ENCODE results near the gene HOXC6.
"Not testable (repeated sequence)": the region's sequence is repeated elsewhere in the genome, so short reads cannot be mapped to it uniquely, and the experiment has no call there.

HOXC6 gene

DNA sequence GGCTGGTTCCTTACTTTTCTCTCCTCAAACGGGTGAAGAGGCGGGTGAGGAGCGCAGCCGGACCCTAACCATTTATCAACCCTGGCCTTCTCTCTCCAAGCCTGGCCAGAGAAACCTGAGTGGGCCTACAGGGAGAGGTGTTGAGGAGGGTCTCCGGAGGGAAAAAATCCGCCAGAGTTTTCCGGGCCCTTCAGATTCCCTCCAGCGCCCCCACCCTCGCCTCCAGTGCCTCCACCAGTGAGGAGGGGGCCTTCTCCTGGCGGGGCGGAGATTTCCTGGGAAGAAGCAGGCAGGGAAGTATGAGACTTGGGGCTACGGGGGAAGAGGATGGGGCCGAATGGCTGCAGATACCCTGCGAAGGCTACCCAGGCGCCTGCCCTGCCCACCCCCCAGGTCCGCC, 3.2 kb downstream of the HOXC6 start:
- DNase-seq = no peak

DNA sequence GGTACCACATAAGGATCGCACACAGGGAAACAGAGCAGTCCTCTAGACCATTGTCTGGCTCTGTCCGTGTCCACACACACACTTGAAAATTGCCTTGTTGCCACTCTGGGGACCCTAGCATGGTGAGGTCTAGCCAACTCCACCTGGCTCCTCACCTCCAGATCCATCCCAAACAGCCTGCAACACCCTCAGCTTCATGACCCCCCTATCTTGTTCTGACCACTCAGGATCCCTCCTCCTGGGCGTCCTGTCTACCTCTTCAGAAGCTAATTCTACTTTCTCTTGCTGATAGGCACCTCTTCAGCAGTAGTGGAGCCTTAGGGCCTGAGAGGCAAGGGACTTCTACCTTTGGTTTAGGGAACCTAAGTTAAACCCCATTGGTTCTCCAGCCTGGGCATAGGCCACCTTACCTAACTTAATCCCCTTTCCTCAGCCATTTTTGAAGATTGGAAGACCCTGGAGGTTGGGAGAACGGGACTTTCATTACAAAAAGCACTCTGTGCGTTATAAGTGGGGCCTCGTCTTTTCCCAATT, 3.9 kb downstream of the HOXC6 start:
- no peak for DNase-seq

DNA sequence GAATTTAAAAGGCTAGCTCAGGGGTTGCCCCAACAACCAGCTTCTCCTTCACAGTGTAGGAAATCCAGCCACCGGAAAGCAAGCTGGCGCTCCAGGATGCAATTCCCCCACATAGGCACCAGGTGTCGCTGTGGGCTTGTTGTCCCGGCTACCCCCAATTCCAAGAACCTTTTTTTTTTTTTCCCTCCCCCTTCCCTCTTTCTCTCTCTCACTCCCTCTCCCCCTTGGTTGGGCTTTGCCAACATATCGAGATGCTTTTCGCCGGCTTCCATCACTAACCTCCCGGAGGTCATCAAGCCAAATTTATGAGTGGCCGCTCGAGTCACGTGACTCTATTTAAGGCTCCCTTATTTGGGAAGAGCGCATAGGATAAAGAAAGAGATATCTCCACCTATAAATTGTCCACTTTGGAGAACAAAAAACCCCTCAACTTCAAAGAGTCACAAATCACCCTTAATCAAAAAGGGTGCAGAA, 4.4 kb downstream of the HOXC6 start, which contains the start of gene HOXC5:
Gene HOXC5 (plus strand): TSS at position 424 of the 474 bp plus-strand sequence. CDS start 73 bp downstream, outside the sequence.
- peak; percentile 44 for DNase-seq

DNA sequence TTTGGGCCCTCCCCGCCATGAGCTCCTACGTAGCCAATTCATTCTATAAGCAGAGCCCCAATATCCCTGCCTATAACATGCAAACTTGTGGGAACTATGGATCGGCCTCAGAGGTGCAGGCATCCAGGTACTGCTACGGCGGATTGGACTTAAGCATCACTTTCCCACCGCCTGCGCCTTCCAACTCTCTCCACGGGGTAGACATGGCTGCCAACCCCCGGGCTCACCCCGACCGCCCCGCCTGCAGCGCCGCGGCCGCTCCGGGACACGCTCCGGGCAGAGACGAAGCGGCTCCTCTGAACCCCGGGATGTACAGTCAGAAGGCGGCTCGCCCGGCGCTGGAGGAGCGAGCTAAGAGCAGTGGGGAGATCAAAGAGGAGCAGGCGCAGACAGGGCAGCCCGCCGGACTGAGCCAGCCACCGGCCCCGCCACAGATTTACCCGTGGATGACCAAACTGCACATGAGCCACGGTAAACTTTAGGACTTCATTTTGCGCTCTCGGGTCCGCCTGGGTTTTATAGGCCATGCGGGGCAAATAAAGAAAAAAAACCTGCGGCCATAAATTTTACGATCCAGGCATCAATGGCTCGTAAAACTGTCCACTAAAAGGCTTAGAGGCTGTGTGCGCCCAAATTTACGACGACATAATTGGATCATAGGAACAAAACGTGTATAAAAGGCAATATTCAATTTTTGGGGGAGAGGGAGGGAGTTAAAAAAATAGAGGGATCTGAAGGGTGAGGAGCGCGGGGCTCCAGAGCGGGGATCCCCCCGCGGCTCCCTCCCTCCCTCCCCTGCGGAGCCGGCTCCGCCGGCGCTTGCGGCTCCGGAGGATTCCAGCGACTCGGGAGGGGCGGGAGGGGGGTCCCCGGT, 5.1 kb downstream of the HOXC6 start:
- no peak for DNase-seq

DNA sequence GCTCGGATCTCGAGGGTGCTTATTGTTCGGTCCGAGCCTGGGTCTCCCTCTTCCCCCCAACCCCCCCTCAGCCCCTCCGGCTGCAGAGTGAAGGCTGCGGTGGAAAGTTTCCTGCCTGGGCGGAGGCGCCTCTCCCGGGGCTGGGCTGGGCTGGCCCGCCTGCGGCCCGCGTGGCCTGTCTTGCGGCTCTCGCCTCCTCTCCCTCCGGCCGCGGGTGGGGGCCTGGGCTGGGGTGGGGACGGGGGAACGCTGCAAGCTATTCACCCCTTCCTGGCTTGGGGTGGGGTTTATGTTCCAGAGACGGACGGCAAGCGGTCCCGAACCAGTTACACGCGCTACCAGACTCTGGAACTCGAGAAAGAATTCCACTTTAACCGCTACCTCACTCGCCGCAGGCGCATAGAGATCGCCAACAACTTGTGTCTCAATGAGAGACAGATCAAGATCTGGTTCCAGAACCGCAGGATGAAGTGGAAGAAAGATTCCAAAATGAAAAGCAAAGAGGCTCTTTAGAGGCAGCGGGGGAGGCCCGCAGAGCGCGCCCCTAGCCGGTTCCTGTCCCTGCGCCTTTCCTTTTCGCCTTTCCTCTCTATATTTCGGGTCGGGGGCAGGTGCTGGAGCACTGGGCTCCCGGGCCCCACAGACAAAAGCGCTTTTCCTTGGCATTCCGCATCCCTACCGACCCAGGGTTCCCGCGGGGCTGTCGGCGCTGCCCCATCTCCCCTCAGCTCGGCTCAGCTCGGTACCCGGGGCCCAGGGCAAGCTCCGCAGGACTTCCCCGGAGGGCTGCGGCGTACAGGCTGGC, 5.9 kb downstream of the HOXC6 start:
- no peak for DNase-seq

DNA sequence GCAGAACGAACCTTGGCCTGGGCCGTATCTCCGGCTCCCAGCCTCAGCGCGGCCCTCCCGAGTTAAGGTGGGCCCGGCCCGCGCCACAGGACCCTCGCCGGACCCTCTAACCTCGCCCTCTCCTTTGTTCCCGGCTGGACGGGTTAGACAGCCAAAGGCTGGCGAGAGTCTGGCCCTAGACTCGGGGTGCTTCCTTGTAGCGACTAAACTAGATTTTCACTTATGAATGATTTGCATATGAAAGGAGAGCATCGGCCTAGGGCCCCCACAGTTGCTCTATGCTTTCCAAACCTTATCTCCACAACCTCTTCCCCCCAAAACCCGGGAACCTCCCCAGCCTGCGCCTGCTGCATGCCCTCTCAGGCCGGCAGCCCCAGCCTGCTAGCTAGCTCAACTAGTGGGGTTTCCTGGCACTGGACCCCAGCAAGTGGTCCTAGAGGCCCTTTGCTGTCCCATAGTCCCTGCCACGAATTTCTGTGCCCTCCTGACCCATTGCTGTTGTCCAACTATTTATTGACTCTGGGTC, 6.6 kb downstream of the HOXC6 start:
- DNase-seq = no peak

DNA sequence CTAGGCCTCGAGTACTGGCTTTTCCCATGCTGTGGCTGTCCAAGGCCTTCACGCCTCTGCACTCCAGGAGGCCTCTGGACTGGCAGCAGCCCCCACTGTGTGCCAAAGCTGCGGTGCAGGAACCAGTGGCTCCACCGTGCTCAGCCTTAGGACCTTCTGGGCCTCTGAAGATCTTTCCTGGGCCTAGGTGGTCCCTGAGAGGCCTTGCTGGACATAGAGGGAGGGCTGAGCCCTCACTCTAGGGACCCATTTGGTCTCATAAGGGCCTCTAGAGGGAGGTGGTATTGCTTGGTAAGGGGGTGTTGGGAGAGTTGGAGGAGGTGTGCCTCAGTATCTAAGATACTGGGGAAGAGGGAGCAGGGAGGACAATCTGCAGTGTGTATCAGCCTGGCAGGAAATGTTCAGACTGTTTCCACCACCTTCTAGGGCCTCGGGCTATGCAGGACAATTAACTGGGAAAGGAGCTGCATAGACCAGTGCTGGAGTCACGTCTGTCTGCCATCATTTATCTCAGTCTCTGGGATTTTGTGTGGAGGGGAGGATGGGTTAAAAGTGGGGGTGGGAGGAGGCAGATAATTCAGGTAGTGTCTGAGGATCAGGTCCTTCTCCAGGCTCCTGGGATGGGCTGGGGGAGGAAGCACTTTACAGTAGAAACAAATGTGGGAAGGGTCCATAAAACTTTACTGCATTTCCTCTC, 7.5 kb downstream of the HOXC6 start:
- no peak for DNase-seq

DNA sequence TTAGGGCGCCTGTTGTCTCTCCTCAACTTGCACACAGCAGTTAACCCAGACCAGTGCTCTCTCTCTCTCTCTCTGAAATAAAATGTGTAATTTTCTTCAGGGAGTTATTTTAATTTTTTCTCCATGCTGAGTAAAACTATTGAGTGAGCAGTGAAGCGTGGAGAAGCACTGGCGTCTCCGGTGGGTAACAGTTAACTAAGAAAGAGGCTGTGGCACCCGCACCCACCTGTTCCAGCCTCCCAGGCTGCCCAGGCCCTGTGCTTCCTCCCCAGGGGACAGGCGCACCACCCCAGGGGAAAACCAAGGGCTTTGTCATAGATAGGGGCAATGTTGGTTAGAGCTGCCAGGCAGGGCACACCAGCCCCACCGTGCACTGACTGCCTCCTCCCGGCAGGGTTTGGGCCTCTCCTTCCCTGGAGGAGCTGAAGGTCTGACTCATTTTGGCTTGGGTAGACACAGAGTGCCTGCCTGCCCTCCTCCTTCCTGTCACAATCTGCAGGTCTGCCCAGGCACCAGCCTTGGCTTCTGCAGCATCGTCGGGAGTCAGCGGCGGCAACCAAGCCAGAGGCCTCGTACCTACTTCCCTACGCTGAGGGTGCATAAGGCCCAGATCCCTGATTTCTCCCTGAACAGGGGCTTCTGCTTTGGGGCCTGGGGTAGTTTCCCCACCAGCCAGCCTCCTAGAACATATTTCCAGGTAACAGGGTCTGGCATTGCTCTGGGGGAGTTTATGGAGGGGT, 8.6 kb downstream of the HOXC6 start:
- DNase-seq = no peak

DNA sequence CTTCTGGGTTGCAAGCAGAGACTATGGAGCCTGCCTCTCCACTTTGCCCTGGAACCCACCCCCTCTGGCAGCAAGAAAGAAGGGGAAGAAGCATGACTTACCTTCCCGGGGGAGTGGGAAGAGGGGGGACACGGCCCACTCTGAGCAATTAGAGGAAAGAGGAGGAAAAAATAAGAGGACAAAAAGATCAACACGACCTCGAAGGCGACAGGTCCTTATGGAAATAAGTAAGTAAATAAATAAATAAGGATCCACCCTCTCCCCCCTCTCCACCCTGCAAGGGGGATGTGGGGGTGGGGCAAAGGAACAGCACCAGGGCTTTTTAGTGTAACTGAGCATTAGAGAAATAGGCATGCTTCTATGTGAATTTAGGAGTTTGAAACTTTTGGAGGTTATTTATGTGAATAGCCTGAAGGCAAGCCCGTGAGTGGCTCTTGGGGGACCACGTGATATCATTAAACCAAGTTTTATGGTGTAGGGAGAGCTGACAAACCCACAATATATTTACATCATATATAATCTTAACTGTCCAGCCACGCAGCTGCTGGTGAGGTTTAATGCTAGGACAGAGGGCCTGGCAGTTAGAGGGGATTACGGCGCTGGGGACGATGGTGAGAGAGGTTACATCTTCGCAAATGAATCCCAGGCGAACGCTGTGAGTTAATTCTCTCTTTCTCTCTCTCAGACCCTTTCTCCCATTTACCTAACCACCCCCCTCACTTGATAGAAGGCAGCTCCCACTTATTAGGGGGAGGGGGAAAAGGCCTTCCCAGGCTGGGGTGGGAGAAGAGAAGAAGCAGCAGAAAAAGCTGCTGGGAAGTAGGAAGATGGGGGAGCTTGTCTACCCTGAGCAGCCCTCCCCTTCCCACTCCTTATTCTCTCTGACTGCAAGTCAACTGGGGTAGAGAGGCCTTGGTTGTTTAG, 9.4 kb downstream of the HOXC6 start:
- no peak for DNase-seq

DNA sequence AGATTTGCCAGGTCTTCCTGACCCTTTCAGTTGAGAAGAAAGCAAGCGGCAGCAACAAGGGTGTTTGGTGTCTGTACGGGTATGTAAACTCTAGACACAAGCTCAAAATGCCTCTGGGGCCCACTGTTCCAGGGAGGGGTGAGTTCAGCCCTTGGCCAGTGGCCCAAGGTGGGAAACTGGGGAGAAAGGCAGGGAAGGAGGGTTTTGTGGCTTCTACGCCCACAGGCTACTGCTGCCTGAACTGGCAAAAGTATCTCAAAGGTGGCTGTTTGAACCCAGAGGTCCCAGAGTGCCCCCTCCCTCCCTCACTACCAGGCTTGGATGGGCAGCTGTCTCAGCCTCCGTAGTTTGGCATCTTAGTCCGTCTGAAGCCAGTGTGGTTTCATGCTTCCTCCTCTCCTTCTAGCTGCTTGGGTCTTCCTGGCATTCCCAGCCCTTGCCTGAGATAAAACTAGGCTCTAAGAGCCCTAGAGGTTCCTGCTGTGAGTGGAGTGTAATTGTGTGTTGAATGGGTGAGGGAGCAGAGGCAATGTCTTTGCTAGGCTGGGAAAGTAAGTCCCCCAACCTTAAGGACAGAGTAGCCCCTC, 10.1 kb downstream of the HOXC6 start:
- no peak for DNase-seq

DNA sequence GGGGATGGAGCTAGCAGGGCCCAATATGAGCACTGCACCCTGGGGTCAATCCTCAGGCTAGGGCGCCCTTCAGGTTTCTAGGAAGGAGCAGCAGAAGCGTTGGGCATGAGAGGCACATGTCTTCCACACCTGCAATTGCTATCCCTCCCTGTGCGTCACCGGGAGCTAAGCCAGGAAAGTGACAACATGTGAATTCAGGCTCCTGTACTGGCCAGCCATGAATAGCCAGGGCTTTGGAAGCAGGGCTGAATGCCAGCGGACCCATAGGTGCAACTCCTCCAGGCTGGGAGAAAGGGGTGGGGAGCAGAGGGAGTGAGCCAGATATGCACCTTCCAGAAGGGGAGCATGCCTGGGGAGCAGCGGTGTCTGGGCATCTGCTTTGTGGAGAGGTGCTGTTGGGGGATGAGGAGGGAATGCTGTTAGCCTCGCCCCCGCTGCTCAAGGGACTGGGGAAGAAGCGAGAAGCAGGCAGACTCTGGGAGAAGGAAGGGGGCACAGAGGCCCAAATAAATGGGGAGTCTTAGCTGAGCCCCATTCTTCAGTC, 10.7 kb downstream of the HOXC6 start:
- DNase-seq = no peak

DNA sequence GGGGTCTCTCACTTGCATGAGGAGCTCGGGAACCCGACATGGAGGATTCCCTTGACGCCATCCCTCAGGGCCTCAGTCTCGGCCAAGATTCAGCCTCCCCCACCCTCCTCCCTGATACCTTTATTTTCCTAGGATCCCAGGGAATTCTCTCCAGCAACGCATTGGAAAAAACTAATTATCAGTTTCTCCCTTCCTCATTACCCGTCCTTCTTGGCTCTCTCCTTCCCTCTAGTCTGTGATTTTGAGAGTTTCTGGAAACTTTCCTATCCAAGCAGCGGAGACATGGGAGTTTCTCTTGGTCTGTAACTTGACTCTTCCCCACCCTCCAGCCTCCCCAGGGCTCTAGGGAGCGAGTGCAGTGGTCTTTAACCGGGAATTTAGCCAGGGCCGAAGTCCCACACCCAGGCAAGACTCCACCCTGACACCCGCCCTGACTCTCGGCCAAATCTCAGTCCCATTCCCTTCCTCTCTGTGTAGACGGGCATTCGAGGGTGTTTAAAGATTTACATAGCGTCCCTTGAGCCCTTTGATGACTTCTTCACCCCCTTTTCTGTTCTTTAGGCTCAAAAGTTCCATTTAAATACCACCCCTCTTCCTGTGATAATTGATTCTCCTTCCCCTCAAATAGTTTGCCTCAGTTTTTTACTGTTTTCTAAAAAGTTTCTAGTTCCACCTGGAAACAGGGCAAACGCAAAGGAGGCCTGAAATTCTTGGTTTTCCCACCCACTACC, 11.3 kb downstream of the HOXC6 start:
- DNase-seq = no peak

DNA sequence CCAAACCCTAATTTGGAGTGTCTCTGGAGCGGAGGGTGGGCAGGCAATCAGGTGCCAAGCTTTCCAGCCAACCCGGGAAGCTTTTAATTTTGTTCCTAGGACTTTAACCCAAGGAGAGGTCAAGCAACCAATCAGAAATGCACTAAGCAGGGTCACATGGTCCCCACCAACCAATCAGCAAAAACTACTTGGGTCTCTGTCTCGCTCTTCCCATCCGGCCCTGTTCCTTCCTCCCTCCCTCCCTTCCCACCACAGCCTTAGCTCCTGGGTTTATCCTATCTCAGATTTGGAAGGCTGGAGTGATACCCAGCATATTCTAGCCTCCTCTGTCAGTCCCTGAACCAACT, 11.9 kb downstream of the HOXC6 start:
- DNase-seq = no peak

DNA sequence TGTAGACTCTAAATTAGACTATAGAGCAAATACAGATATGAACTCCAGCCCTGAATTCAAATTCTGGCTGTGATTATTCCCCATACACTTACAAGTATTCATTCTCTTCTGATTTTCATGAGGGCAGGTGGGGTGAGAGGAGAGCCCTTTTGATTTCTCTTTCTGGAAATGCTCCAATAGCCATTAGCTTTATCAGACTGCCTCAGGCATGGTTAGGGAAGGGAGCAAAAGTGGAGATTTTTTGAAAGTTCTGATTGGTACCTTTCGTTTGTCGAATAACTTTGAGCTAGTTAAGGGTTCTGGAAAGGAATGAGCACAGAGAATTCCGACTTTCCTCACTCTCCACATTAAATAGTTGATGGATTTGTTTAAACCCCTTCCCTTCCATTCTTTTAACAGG, 12.4 kb downstream of the HOXC6 start:
- no peak for DNase-seq

DNA sequence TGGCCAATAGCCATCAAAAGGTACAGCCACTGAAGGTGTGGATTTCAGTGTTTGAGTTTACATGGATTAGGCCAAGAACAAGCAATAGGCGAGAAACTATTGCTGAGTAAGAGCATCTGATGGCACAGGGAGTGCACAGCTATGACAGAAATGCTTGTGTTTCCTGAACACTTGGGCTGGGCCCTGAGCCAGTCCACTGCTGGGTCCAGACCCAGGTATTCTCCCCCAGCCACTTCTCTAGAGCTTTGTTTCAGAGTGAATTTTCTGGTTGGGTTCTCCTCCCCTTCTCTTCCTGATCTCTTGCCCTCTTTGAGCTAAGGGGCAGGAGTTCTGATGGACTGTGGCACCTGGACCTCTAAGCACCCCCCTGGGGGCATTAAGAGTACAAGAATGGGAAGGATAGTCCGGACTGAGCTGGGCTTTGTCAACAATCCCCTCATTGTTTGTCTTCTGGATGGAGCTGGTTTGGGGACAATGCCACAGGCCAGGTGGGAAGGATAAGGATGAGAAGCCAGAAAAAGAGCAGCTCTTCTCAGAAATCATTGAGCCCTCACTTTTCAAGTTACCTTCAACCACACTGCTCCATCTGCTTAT, 13.0 kb downstream of the HOXC6 start:
- DNase-seq = no peak

DNA sequence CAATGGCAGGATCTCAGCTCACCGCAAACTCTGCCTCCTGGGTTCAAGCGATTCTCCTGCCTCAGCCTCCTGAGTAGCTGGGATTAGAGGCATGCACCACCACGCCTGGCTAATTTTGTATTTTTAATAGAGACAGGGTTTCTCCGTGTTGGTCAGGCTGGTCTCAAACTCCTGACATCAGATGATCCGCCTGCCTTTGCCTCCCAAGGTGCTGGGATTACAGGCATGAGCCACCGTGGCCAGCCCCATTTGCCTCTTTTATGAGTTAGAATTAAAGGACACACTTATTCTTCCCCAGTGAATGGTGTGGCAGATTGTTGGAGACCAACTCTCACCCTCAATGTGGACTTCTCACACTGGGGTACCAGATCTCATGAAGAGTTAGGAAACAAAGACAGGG, 13.8 kb downstream of the HOXC6 start:
- not testable (repeated sequence) for DNase-seq

DNA sequence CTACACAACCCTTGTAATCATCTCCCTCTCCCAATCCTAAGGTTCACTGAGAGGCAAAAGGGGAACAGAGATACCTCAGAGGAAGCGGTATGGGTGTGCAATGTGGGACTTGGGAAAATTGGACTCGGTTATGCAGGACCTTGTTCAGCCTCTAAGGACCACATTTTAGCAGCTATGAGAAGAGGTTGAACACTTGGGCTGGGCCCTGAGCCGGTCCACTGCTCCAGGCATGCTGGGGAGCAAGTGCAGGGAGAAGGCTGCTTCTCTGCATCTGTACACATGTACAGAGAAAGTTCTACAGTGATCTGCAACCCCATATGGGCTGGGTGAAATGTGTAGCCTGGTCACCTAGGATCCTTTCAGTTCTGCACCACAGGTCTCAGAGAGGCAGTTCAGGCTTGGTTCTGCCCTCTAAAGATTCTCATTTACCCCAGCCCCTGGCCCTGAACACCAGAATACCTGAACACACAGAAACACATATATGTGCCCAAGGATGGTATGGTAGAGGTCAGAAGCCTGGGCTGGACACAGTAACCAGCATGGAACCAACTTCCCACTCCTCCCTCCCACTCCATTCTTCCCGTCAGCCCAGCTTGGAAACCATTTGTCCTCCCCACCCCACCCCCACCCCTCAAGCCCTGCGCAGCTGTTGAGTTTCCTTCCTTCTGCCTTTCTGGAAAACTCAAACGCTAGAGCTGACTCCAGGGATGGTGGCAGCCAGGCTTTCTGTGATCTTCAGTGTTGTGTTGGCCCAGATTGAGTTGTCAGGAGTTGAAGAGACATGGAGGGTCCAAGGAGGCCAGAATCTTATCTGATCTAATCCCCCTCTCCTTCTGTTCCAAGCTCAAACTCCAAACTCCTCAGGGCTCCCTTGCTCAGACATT, 15.0 kb downstream of the HOXC6 start:
- DNase-seq = no peak
